ENCODE data around the gene GLYAT.
"Not testable (repeated sequence)": the region's sequence is repeated elsewhere in the genome, so short reads cannot be mapped to it uniquely, and the experiment has no call there.

The GLYAT gene

DNA sequence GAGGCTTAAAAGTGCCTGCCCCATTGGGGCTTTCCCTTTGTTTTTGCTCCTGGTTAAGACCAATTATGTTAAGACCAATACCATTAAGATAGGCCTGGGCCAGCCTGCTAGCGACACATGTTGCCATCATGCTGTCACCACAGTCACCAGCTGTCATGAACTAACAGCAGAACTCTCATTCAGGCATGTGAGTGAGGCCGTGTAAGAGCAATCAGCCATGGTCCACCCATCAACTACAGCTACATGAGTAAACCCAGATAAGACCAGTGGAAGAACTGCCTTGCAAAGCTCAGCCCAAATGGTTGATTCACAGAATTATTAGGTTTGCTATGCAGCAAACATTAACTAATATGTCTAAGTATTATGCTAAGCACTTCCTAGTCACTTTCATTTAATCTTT is 19.9 kb downstream of the GLYAT start:
- DNase-seq (ENCODE audit: insufficient read length, low spot score) (no peak), FAIRE-seq (no peak)
- no peak for TF ChIP-seq CTCF (IDR thresholded peaks at IDR 0.05; ENCODE audit: insufficient read depth, missing control alignments)

DNA sequence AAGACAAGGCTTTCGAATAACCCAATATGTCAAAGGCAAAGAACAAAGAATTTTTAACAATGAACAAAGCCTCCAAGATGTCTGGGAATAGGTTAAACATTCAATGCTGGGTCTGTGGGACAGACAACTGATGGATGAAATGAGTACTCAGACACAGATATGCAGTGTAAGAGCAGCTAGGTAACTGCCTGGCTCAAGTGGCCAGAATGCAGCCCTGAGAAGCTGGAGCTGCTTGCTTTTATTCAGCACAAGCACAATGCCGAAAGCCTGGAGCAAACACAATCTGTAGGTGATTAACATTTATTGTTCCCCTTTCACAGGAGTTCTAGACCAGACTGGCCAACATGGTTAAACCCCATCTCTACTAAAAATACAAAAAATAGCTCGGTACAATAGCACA is 24.0 kb downstream of the GLYAT start:
- no peak for TF ChIP-seq CTCF (IDR thresholded peaks at IDR 0.05; ENCODE audit: insufficient read depth, missing control alignments)
- FAIRE-seq = no peak
- no peak for DNase-seq (ENCODE audit: insufficient read length, low spot score)

GRCh38 chr11:58696825-58697224 is 34.9 kb downstream of the GLYAT start:
- DNase-seq (ENCODE audit: insufficient read length, low spot score); FAIRE-seq: not testable (repeated sequence)

DNA sequence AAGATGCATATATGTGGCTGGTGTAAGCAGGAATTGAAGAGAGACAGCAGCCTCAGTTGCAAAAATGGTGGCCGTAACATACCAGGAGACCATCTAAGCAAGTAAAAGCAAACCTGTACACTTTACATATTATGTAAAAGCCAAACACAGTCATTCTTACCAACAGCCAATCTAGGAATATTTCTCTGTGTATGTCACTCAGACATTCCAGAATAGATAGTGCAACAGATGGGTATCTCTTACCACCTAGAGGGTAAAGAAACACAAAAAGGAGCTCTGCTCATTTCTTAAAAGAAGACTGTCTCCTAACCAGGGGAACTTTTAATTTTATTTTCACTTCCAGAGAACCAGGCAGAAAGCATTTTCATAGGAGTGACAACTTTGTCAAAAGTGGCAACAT is 38.7 kb downstream of the GLYAT start:
- DNase-seq (ENCODE audit: insufficient read length, low spot score) (no peak), FAIRE-seq (no peak)
- no peak for TF ChIP-seq CTCF (IDR thresholded peaks at IDR 0.05; ENCODE audit: insufficient read depth, missing control alignments)

DNA sequence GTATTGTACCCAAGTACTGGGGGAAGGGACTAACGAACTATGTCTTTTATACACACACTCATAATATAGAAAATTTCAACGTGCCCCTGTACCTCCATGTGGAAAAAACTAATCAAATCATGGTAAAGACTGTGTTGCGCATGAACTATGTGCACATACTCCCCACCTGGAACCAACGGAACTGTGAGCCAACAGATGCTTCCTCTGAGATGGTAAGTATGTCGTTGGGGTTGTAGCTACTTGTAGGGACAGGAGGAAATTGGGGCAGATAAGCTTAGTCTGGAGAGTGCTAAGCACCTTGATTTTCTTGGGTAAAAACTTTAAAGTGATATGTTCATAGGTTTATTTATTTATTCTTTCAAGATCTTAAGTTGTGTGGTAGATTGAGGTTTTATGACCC is 40.1 kb downstream of the GLYAT start:
- TF ChIP-seq CTCF (IDR thresholded peaks at IDR 0.05; ENCODE audit: insufficient read depth, missing control alignments) = no peak
- FAIRE-seq = no peak
- no peak for DNase-seq (ENCODE audit: insufficient read length, low spot score)

- FAIRE-seq (no peak), DNase-seq (ENCODE audit: insufficient read length, low spot score) (no peak)
- no peak for TF ChIP-seq CTCF (IDR thresholded peaks at IDR 0.05; ENCODE audit: insufficient read depth, missing control alignments)
These were observed 42.8 kb downstream of the GLYAT start for GRCh38 chr11:58688789-58689503.

DNA sequence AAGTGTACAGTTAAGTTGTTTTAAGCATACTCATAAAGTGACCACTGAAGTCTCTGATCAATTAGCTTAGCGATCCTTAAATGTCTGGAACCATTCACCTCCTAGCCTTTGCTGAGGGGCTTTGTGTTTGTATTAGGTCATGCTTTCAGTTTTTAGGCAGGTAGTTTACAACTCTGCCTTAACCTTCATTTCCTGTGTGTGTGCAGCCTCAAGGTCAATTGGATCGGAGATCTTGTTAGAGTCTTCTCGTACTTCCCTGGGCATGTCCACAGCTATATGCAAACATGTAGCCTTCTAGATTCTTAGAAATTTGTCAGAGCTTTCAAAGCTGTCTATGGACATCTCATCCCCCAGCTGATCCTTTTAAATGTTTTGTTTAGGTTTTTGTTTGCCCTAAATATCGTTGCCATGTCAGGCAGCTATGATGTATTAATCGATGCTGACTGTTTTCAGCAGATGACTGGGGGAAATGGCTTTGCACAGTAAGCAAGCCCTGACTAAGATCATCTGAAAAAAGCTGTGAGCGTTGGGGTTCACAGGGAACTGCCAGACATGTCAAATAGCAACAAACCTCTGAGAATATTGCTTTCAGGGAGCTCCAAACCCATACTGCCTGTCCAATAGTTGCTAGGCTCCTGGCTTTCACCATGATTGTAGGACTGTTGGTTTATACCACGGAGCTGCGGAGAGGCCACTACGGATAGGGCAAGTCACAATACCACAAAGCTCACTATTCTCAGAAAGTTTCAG is 45.6 kb downstream of the GLYAT start:
- no peak for TF ChIP-seq CTCF (IDR thresholded peaks at IDR 0.05; ENCODE audit: insufficient read depth, missing control alignments)
- no peak for FAIRE-seq
- DNase-seq (ENCODE audit: insufficient read length, low spot score) = no peak

GRCh38 chr11:58682660-58683059 is 49.1 kb downstream of the GLYAT start:
- not testable (repeated sequence) for FAIRE-seq; DNase-seq (ENCODE audit: insufficient read length, low spot score)

- not testable (repeated sequence) for DNase-seq (ENCODE audit: insufficient read length, low spot score); FAIRE-seq
These were observed 54.2 kb downstream of the GLYAT start for GRCh38 chr11:58677536-58677935.
